A549 (cell line): ENCODE measurements around the gene ABCD2. TPM values are rescaled to one million over a fixed set of nuclear protein-coding genes. Genes with fewer than 3 reads are reported as not detected.
A peak's percentile ranks its signal among the peaks of the same experiment; 100 is the strongest.

Experiments used
- ATAC-seq, 2 experiments: fragments of 200-7000 bp in 1 of 2; fragments of >200 bp in 1 of 2; cut with Nextera tagmentation in 1 of 2; cut with Tn5 transposase in 1 of 2; 3 replicates each; pipeline versions ENCODE4 v1.8.0 to v1.9.1; 2018 to 2020; ENCODE audit warnings: mild to moderate bottlenecking in 1 of 2, moderate library complexity in 1 of 2
- CTCF ChIA-PET: fragments of 300-600 bp; sonication (Branson Sonifier 250); formaldehyde crosslinking; extraction: SDS; loops from one replicate; lab custom pipeline; 2021; ENCODE audit warnings: antibody characterized with exemption, inconsistent platforms; lab: Yijun Ruan, JAX
- POLR2A ChIA-PET: fragments of 350-600 bp; formaldehyde crosslinking; extraction: SDS; loops from one replicate; lab custom pipeline; 2021; ENCODE audit warnings: antibody characterized with exemption, inconsistent platforms; lab: Yijun Ruan, JAX
- DNase-seq, 2 experiments: peaks; one replicate each; pipeline versions ENCODE4 v3.0.0 to v3.0.0-alpha.2; 2011 to 2016; ENCODE audit warnings: low read depth in 1 of 2, low spot score in 1 of 2
- FAIRE-seq: peaks from 2 replicates; lab custom pipeline; 2011; peaks lifted over from hg19 to GRCh38; lab: Jason Lieb, UNC
- H3K27ac ChIP-seq, 2 experiments: fragments of >200 bp; sonication (Bioruptor Twin); formaldehyde crosslinking; 3 replicates each; pipeline ENCODE4 v1.5.1; 2016 to 2017
- H3K4me1 ChIP-seq: fragments of >200 bp; sonication (Bioruptor Twin); formaldehyde crosslinking; 3 replicates; pipeline ENCODE4 v1.6.1; 2016
- H3K4me2 ChIP-seq: fragments of >200 bp; sonication (Bioruptor Twin); formaldehyde crosslinking; 3 replicates; pipeline ENCODE4 v1.6.1; 2016
- H3K4me3 ChIP-seq: fragments of >200 bp; sonication (Bioruptor Twin); formaldehyde crosslinking; 3 replicates; pipeline ENCODE4 v1.5.1; 2016
- H3K9me3 ChIP-seq: fragments of >200 bp; sonication (Bioruptor Twin); formaldehyde crosslinking; 3 replicates; pipeline ENCODE4 v1.6.1; 2016
- BCL3 ChIP-seq: fragments of >200 bp; sonication (Bioruptor Twin); formaldehyde crosslinking; IDR thresholded peaks from 3 replicates; pipeline ENCODE4 v1.6.1; 2016
- CBX2 ChIP-seq: fragments of 200-600 bp; sonication (generic); IDR thresholded peaks from 2 replicates; pipeline ENCODE4 v1.6.1; 2016; ENCODE audit warnings: low read depth, mild to moderate bottlenecking, borderline replicate concordance
- CEBPB ChIP-seq, 2 experiments: fragments of >200 bp in 1 of 2; sonication (Bioruptor Twin) in 1 of 2; formaldehyde crosslinking in 1 of 2; IDR thresholded peaks; 2 replicates each; pipeline ENCODE4 v1.6.1; 2012 to 2016
- CTCF ChIP-seq: fragments of >200 bp; sonication (Bioruptor Twin); formaldehyde crosslinking; IDR thresholded peaks from 3 replicates; pipeline ENCODE4 v1.5.1; 2016
- FOSL2 ChIP-seq, 2 experiments: fragments of 450-650 bp in 1 of 2; fragments of >200 bp in 1 of 2; sonication (Bioruptor Twin) in 1 of 2; formaldehyde crosslinking; IDR thresholded peaks; 2 replicates each; pipeline versions ENCODE4 v1.5.0 to v1.6.1; 2016 to 2020; ENCODE audit warnings: mild to moderate bottlenecking in 1 of 2, moderate library complexity in 1 of 2
- HOXB13 ChIP-seq: fragments of 250-450 bp; sonication (Bioruptor Pico); IDR thresholded peaks from 2 replicates; pipeline ENCODE4 v1.5.0; 2020; ENCODE audit warnings: low read depth, mild to moderate bottlenecking, moderate library complexity
- JUNB ChIP-seq: fragments of >200 bp; sonication (Bioruptor Twin); formaldehyde crosslinking; IDR thresholded peaks from 2 replicates; pipeline ENCODE4 v1.6.1; 2016
- KDM1A ChIP-seq: fragments of 200-600 bp; sonication (generic); IDR thresholded peaks from 2 replicates; pipeline ENCODE4 v1.6.1; 2016; ENCODE audit warnings: low read depth, mild to moderate bottlenecking
- KDM5A ChIP-seq: fragments of 200-600 bp; sonication (generic); IDR thresholded peaks from 2 replicates; pipeline ENCODE4 v1.6.1; 2016; ENCODE audit warnings: antibody characterized with exemption, mild to moderate bottlenecking
- POLR2A ChIP-seq: IDR thresholded peaks from 2 replicates; pipeline ENCODE4 v1.6.1; 2012; ENCODE audit warnings: mild to moderate bottlenecking, low read length
- RAD21 ChIP-seq, 2 experiments: fragments of >200 bp in 1 of 2; sonication (Bioruptor Twin) in 1 of 2; formaldehyde crosslinking in 1 of 2; IDR thresholded peaks in 1 of 2; conservative IDR thresholded peaks in 1 of 2; 2 replicates in 1 of 2; 3 replicates in 1 of 2; pipeline ENCODE4 v1.6.1; 2012 to 2018; ENCODE audit warnings: inconsistent platforms in 1 of 2
- RNF2 ChIP-seq: fragments of 200-600 bp; sonication (generic); IDR thresholded peaks from 2 replicates; pipeline ENCODE4 v1.6.1; 2016; ENCODE audit warnings: low read depth, mild to moderate bottlenecking, antibody characterized with exemption, moderate library complexity, borderline replicate concordance
- USF2 ChIP-seq: fragments of 450-650 bp; IDR thresholded peaks from 2 replicates; pipeline ENCODE4 v1.6.1; 2014; ENCODE audit warnings: antibody characterized with exemption
- ZFP36 ChIP-seq: fragments of 450-650 bp; IDR thresholded peaks from 2 replicates; pipeline ENCODE4 v1.6.1; 2014; ENCODE audit warnings: borderline replicate concordance; ENCODE audit not compliant: partially characterized antibody
- ZSCAN20 ChIP-seq: fragments of 250-450 bp; sonication (Bioruptor Pico); IDR thresholded peaks from 2 replicates; pipeline ENCODE4 v1.8.0; 2022; ENCODE audit warnings: mild to moderate bottlenecking, moderate library complexity
- WGBS: methylation state at CpG from one replicate; pipeline ENCODE4 v1.1.6; 2017; ENCODE audit errors: missing lambda C conversion rate; 5-methylcytosine and 5-hydroxymethylcytosine counted together
- polyA plus RNA-seq, 4 experiments: library from polyadenylated mRNA; depleted of rRNA in 3 of 4; stranded (reverse); fragments of >200 nt; fragmentation: RNase III in 1 of 4; extraction: RNeasy Plus Mini Kit Qiagen cat#74134 plus additional on column Dnase treatment in 1 of 4; gene quantifications; 2 replicates in 3 of 4; 3 replicates in 1 of 4; pipeline ENCODE4 v1.2.3, GENCODE V29; 2011 to 2017
- small RNA-seq, 6 experiments: library from RNA; depleted of rRNA; stranded (forward); fragments of <200 nt; gene quantifications; one replicate each; pipeline ENCODE3, GENCODE V24; 2012

Gene ABCD2
- polyA plus RNA-seq, 2 of the 4 experiments (the other 2 are of a cell fraction), result 0.01 TPM; not detected in 1

- H3K9me3 ChIP-seq, result no peaks in the 10 kb centered on the region
- H3K27ac ChIP-seq, result no peak overlapping the region
- peaks cover 5% of the 10 kb centered on the region; the same call in 1 of the 3 replicates for H3K4me1 ChIP-seq
- H3K4me3 ChIP-seq, result no peak overlapping the region
- FAIRE-seq (no peak), DNase-seq (peak; percentile 38 to 53), ATAC-seq (peak; percentile 87 to 92; a peak in 5 of 6 replicates)
- ChIA-PET CTCF (interaction anchor here (0.5 to 2.4 kb wide), 4 partner anchors 60 to 312 kb away, joined by 3 to 5 read pairs (median 4); no protein-coding TSS in a partner anchor), POLR2A (no interaction called here)
- H3K4me2 ChIP-seq, result no peak overlapping the region; the same call in 1 of the 3 replicates
- TF ChIP-seq RAD21 (conservative IDR thresholded peaks at IDR 0.05 in 1 of 2, IDR thresholded peaks at IDR 0.05 in 1 of 2) (peak; percentile 13 to 25; a peak in 1 of 5 replicates), CEBPB (IDR thresholded peaks at IDR 0.05) (peak in 1 of 2 experiments; percentile 31; a peak in 1 of 4 replicates), ZSCAN20 (CRISPR knock-in tag) (no peak), JUNB (0 out of 2 replicates have a peak, but pooled peaks have one; percentile 33), CTCF (no peak; the same call in 2 of the 3 replicates), FOSL2 (IDR thresholded peaks at IDR 0.05) (no peak), FOSL2 (CRISPR knock-in tag; IDR thresholded peaks at IDR 0.05) (peak; percentile 88)
- 94% methylated on average over 1 of the region's 1 CpG for WGBS
Measured at GRCh38 chr12:39503439-39503838, 116.2 kb downstream of the ABCD2 start.

- Histone ChIP-seq H3K9me3 (no peaks in the 10 kb centered on the region), H3K4me2 (no peak overlapping the region), H3K4me1 (peaks cover 5% of the 10 kb centered on the region; the same call in 1 of the 3 replicates), H3K27ac (no peak overlapping the region), H3K4me3 (no peak overlapping the region)
- POLR2A ChIA-PET, result no interaction called here
- 88% methylated on average over 1 of the region's 1 CpG for WGBS
- CTCF ChIA-PET, result interaction anchor here (0.6 to 2.4 kb wide), 4 partner anchors 10 to 87 kb away, joined by 3 to 5 read pairs (median 4); no protein-coding TSS in a partner anchor
- DNase-seq (no peak), ATAC-seq (no peak), FAIRE-seq (no peak)
- TF ChIP-seq ZSCAN20 (CRISPR knock-in tag) (no peak), HOXB13 (no peak), KDM1A (no peak), USF2 (no peak), CBX2 (no peak), BCL3 (no peak), RNF2 (no peak), KDM5A (no peak), ZFP36 (no peak), POLR2A (no peak), RAD21 (conservative IDR thresholded peaks at IDR 0.05 in 1 of 2, IDR thresholded peaks at IDR 0.05 in 1 of 2) (no peak)
Measured at GRCh38 chr12:39502726-39503125, 116.9 kb downstream of the ABCD2 start.

Small RNA genes within 50 kb of the gene (small RNA-seq; reads per million reads assigned to genes)
- gene AC121334.2, result 0 reads per million in 6 experiments

Other genes with a start within 250 kb of the ABCD2 start
- 71.6 and 79.0 TPM in 2 replicates for gene KIF21A, start 176.7 kb downstream of the ABCD2 start, polyA plus RNA-seq (2011; rRNA removed)
- 21.9 to 26.0 TPM (median 22.5 TPM) in 3 replicates for gene KIF21A, start 176.7 kb downstream of the ABCD2 start, polyA plus RNA-seq (2017; fragmentation: RNase III; extraction: RNeasy Plus Mini Kit Qiagen cat#74134 plus additional on column Dnase treatment)